ENCODE measurements around the gene KLHL13. TPM values are rescaled to one million over a fixed set of nuclear protein-coding genes. Genes with fewer than 3 reads are reported as not detected.

KLHL13 gene
- polyA plus RNA-seq, 4 donors, result 4.2 to 74.2 (median 4.7) TPM

- WGBS, 3 donors, result 74 to 89% (median 86%) methylated on average over 4 of the region's 4 CpGs
- H3K4me3 ChIP-seq (ENCODE audit: low read depth in 1 of 3, low read length in 3 of 3), result no peak overlapping the region
- H3K4me1 ChIP-seq (ENCODE audit: control insufficient read depth in 3 of 3, insufficient read depth in 2 of 3, low read depth in 1 of 3, low read length in 2 of 3), result no peaks in the 10 kb centered on the region
- H3K9me3 ChIP-seq (ENCODE audit: control insufficient read depth in 2 of 2, insufficient read depth in 1 of 2, low read depth in 1 of 2, low read length in 1 of 2), result no peaks in the 10 kb centered on the region
- DNase-seq, result no peak
- no peak overlapping the region for H3K27ac ChIP-seq (ENCODE audit: low read depth in 1 of 3, low read length in 2 of 3)
- peaks cover 0 to 3% (median 0%) of the 10 kb centered on the region in 3 donors for H3K36me3 ChIP-seq (ENCODE audit: control insufficient read depth in 3 of 3, insufficient read depth in 2 of 3, low read depth in 1 of 3, low read length in 3 of 3)
- H3K27me3 ChIP-seq (ENCODE audit: control insufficient read depth in 3 of 3, insufficient read depth in 3 of 3, low read length in 3 of 3), result no peaks in the 10 kb centered on the region
- FAIRE-seq, result peak; percentile 41
Measured at GRCh38 chrX:117996408-117996807, 120.2 kb downstream of the KLHL13 start.

GRCh38 chrX:117995378-117995777, 121.2 kb downstream of the KLHL13 start:
- Histone ChIP-seq H3K4me1 (ENCODE audit: control insufficient read depth in 3 of 3, insufficient read depth in 2 of 3, low read depth in 1 of 3, low read length in 2 of 3) (no peaks in the 10 kb centered on the region), H3K36me3 (ENCODE audit: control insufficient read depth in 3 of 3, insufficient read depth in 2 of 3, low read depth in 1 of 3, low read length in 3 of 3) (peaks cover 0 to 3% (median 0%) of the 10 kb centered on the region in 3 donors), H3K27ac (ENCODE audit: low read depth in 1 of 3, low read length in 2 of 3) (no peak overlapping the region), H3K4me3 (ENCODE audit: low read depth in 1 of 3, low read length in 3 of 3) (no peak overlapping the region), H3K27me3 (ENCODE audit: control insufficient read depth in 3 of 3, insufficient read depth in 3 of 3, low read length in 3 of 3) (no peaks in the 10 kb centered on the region), H3K9me3 (ENCODE audit: control insufficient read depth in 2 of 2, insufficient read depth in 1 of 2, low read depth in 1 of 2, low read length in 1 of 2) (no peaks in the 10 kb centered on the region)
- DNase-seq (no peak), FAIRE-seq (no peak)
- WGBS, 3 donors, result 90 to 100% (median 93%) methylated on average over 1 of the region's 1 CpG

GRCh38 chrX:117992192-117992723, 124.4 kb downstream of the KLHL13 start:
- H3K4me1 ChIP-seq (ENCODE audit: control insufficient read depth in 3 of 3, insufficient read depth in 2 of 3, low read depth in 1 of 3, low read length in 2 of 3), result no peaks in the 10 kb centered on the region
- DNase-seq (no peak), FAIRE-seq (no peak)
- no peak overlapping the region for H3K27ac ChIP-seq (ENCODE audit: low read depth in 1 of 3, low read length in 2 of 3)
- 47 to 84% (median 52%) methylated on average over 1 of the region's 1 CpG for WGBS, 3 donors
- no peaks in the 10 kb centered on the region for H3K27me3 ChIP-seq (ENCODE audit: control insufficient read depth in 3 of 3, insufficient read depth in 3 of 3, low read length in 3 of 3)
- H3K4me3 ChIP-seq (ENCODE audit: low read depth in 1 of 3, low read length in 3 of 3), result no peak overlapping the region
- H3K9me3 ChIP-seq (ENCODE audit: control insufficient read depth in 2 of 2, insufficient read depth in 1 of 2, low read depth in 1 of 2, low read length in 1 of 2), result no peaks in the 10 kb centered on the region
- peaks cover 0 to 3% (median 0%) of the 10 kb centered on the region in 3 donors for H3K36me3 ChIP-seq (ENCODE audit: control insufficient read depth in 3 of 3, insufficient read depth in 2 of 3, low read depth in 1 of 3, low read length in 3 of 3)

- H3K4me3 ChIP-seq (ENCODE audit: low read depth in 1 of 3, low read length in 3 of 3), result no peak overlapping the region
- H3K27me3 ChIP-seq (ENCODE audit: control insufficient read depth in 3 of 3, insufficient read depth in 3 of 3, low read length in 3 of 3), result no peaks in the 10 kb centered on the region
- DNase-seq (no peak), FAIRE-seq (no peak)
- H3K9me3 ChIP-seq (ENCODE audit: control insufficient read depth in 2 of 2, insufficient read depth in 1 of 2, low read depth in 1 of 2, low read length in 1 of 2), result no peaks in the 10 kb centered on the region
- no peak overlapping the region for H3K27ac ChIP-seq (ENCODE audit: low read depth in 1 of 3, low read length in 2 of 3)
- peaks cover 0 to 3% (median 0%) of the 10 kb centered on the region in 3 donors for H3K36me3 ChIP-seq (ENCODE audit: control insufficient read depth in 3 of 3, insufficient read depth in 2 of 3, low read depth in 1 of 3, low read length in 3 of 3)
- 76 to 84% (median 81%) methylated on average over 3 of the region's 3 CpGs for WGBS, 3 donors
- H3K4me1 ChIP-seq (ENCODE audit: control insufficient read depth in 3 of 3, insufficient read depth in 2 of 3, low read depth in 1 of 3, low read length in 2 of 3), result no peaks in the 10 kb centered on the region
Measured at GRCh38 chrX:117990438-117990837, 126.2 kb downstream of the KLHL13 start.

- Histone ChIP-seq H3K4me3 (ENCODE audit: low read depth in 1 of 3, low read length in 3 of 3) (no peak overlapping the region), H3K4me1 (ENCODE audit: control insufficient read depth in 3 of 3, insufficient read depth in 2 of 3, low read depth in 1 of 3, low read length in 2 of 3) (no peaks in the 10 kb centered on the region), H3K9me3 (ENCODE audit: control insufficient read depth in 2 of 2, insufficient read depth in 1 of 2, low read depth in 1 of 2, low read length in 1 of 2) (no peaks in the 10 kb centered on the region), H3K27me3 (ENCODE audit: control insufficient read depth in 3 of 3, insufficient read depth in 3 of 3, low read length in 3 of 3) (no peaks in the 10 kb centered on the region), H3K27ac (ENCODE audit: low read depth in 1 of 3, low read length in 2 of 3) (no peak overlapping the region), H3K36me3 (ENCODE audit: control insufficient read depth in 3 of 3, insufficient read depth in 2 of 3, low read depth in 1 of 3, low read length in 3 of 3) (peaks cover 0 to under 1% (median 0%) of the 10 kb centered on the region in 3 donors)
- no peak for DNase-seq
- FAIRE-seq, result no peak
Measured at GRCh38 chrX:117989512-117989911, 127.1 kb downstream of the KLHL13 start.

- no peak for FAIRE-seq
- H3K4me1 ChIP-seq (ENCODE audit: control insufficient read depth in 3 of 3, insufficient read depth in 2 of 3, low read depth in 1 of 3, low read length in 2 of 3), result no peaks in the 10 kb centered on the region
- WGBS, 3 donors, result 59 to 81% (median 66%) methylated on average over 2 of the region's 2 CpGs
Measured at GRCh38 chrX:117987373-117987772, 129.2 kb downstream of the KLHL13 start.

GRCh38 chrX:117985241-117985640, 131.4 kb downstream of the KLHL13 start:
- DNase-seq (peak; percentile 22 to 72), FAIRE-seq (peak; percentile 23)
- Histone ChIP-seq H3K4me1 (ENCODE audit: control insufficient read depth in 3 of 3, insufficient read depth in 2 of 3, low read depth in 1 of 3, low read length in 2 of 3) (no peaks in the 10 kb centered on the region), H3K36me3 (ENCODE audit: control insufficient read depth in 3 of 3, insufficient read depth in 2 of 3, low read depth in 1 of 3, low read length in 3 of 3) (no peaks in the 10 kb centered on the region), H3K4me3 (ENCODE audit: low read depth in 1 of 3, low read length in 3 of 3) (no peak overlapping the region), H3K9me3 (ENCODE audit: control insufficient read depth in 2 of 2, insufficient read depth in 1 of 2, low read depth in 1 of 2, low read length in 1 of 2) (no peaks in the 10 kb centered on the region), H3K27ac (ENCODE audit: low read depth in 1 of 3, low read length in 2 of 3) (no peak overlapping the region), H3K27me3 (ENCODE audit: control insufficient read depth in 3 of 3, insufficient read depth in 3 of 3, low read length in 3 of 3) (no peaks in the 10 kb centered on the region)
- WGBS, 3 donors, result 21 to 52% (median 29%) methylated on average over 1 of the region's 1 CpG

More at GRCh38 chrX:117987373-117987772, 129.2 kb downstream of the KLHL13 start:
- no peak for DNase-seq
- Histone ChIP-seq H3K27me3 (ENCODE audit: control insufficient read depth in 3 of 3, insufficient read depth in 3 of 3, low read length in 3 of 3) (no peaks in the 10 kb centered on the region), H3K9me3 (ENCODE audit: control insufficient read depth in 2 of 2, insufficient read depth in 1 of 2, low read depth in 1 of 2, low read length in 1 of 2) (no peaks in the 10 kb centered on the region), H3K27ac (ENCODE audit: low read depth in 1 of 3, low read length in 2 of 3) (no peak overlapping the region), H3K4me3 (ENCODE audit: low read depth in 1 of 3, low read length in 3 of 3) (no peak overlapping the region), H3K36me3 (ENCODE audit: control insufficient read depth in 3 of 3, insufficient read depth in 2 of 3, low read depth in 1 of 3, low read length in 3 of 3) (no peaks in the 10 kb centered on the region)

- Histone ChIP-seq H3K4me3 (ENCODE audit: low read depth in 1 of 3, low read length in 3 of 3) (no peak overlapping the region), H3K27ac (ENCODE audit: low read depth in 1 of 3, low read length in 2 of 3) (no peak overlapping the region), H3K27me3 (ENCODE audit: control insufficient read depth in 3 of 3, insufficient read depth in 3 of 3, low read length in 3 of 3) (no peaks in the 10 kb centered on the region), H3K4me1 (ENCODE audit: control insufficient read depth in 3 of 3, insufficient read depth in 2 of 3, low read depth in 1 of 3, low read length in 2 of 3) (no peaks in the 10 kb centered on the region), H3K36me3 (ENCODE audit: control insufficient read depth in 3 of 3, insufficient read depth in 2 of 3, low read depth in 1 of 3, low read length in 3 of 3) (no peaks in the 10 kb centered on the region), H3K9me3 (ENCODE audit: control insufficient read depth in 2 of 2, insufficient read depth in 1 of 2, low read depth in 1 of 2, low read length in 1 of 2) (no peaks in the 10 kb centered on the region)
- 75 to 77% (median 76%) methylated on average over 4 of the region's 4 CpGs for WGBS, 3 donors
- FAIRE-seq (no peak), DNase-seq (no peak)
Measured at GRCh38 chrX:117982694-117983392, 133.8 kb downstream of the KLHL13 start.

- no peak overlapping the region for H3K4me3 ChIP-seq (ENCODE audit: low read depth in 1 of 3, low read length in 3 of 3)
- FAIRE-seq, result no peak
- H3K27me3 ChIP-seq (ENCODE audit: control insufficient read depth in 3 of 3, insufficient read depth in 3 of 3, low read length in 3 of 3), result no peaks in the 10 kb centered on the region
- H3K36me3 ChIP-seq (ENCODE audit: control insufficient read depth in 3 of 3, insufficient read depth in 2 of 3, low read depth in 1 of 3, low read length in 3 of 3), result no peaks in the 10 kb centered on the region
- no peaks in the 10 kb centered on the region for H3K9me3 ChIP-seq (ENCODE audit: control insufficient read depth in 2 of 2, insufficient read depth in 1 of 2, low read depth in 1 of 2, low read length in 1 of 2)
- H3K4me1 ChIP-seq (ENCODE audit: control insufficient read depth in 3 of 3, insufficient read depth in 2 of 3, low read depth in 1 of 3, low read length in 2 of 3), result no peaks in the 10 kb centered on the region
- 50 to 85% (median 59%) methylated on average over 1 of the region's 1 CpG for WGBS, 3 donors
- H3K27ac ChIP-seq (ENCODE audit: low read depth in 1 of 3, low read length in 2 of 3), result no peak overlapping the region
- DNase-seq, result no peak
Measured at GRCh38 chrX:117978402-117978801, 138.2 kb downstream of the KLHL13 start.

Data from small intestine (tissue), 7 donors.